Adrenal gland (tissue), 5 donors: Measurements from ENCODE around the gene MAD1L1.
"Not testable (repeated sequence)": the region's sequence is repeated elsewhere in the genome, so short reads cannot be mapped to it uniquely, and the experiment has no call there.

Experiments
- CTCF ChIP-seq, 6 experiments: fragments of 450-650 bp in 4 of 6; fragments of 200-600 bp in 2 of 6; sonication (generic) in 1 of 6; IDR thresholded peaks; 1 replicate in 5 of 6; 2 replicates in 1 of 6; pipeline versions ENCODE4 v1.5.1 to v1.8.0; 2016 to 2021; ENCODE audit warnings: antibody characterized with exemption in 6 of 6, mild to moderate bottlenecking in 2 of 6, moderate library complexity in 1 of 6
- POLR2A ChIP-seq, 2 donors: fragments of 450-650 bp; IDR thresholded peaks; one replicate each; pipeline ENCODE4 v1.6.1; 2017; ENCODE audit warnings: antibody characterized with exemption in 2 of 2, mild to moderate bottlenecking in 2 of 2, moderate library complexity in 1 of 2
- donor health status: DM: no; HTN: no; CAD: no.

- not testable (repeated sequence) for TF ChIP-seq CTCF, POLR2A (IDR thresholded peaks at IDR 0.05)
Observed at GRCh38 chr7:1815551-1816281, 417.0 kb downstream of the MAD1L1 start.
